Spleen (tissue), 11 donors: ENCODE results near the gene PPP2R5C. TPM values are rescaled to one million over a fixed set of nuclear protein-coding genes. Genes with fewer than 3 reads are reported as not detected.

ENCODE experiments used
- DNase-seq: peaks from one replicate; pipeline ENCODE4 v3.0.0-alpha.2; 2020
- H3K27ac ChIP-seq, 8 donors: fragments of 200-600 bp; sonication (generic) in 7 of 8; 1 replicate in 4 of 8; 2 replicates in 4 of 8; pipeline versions ENCODE4 v1.5.0 to v1.8.0; 2016 to 2021; ENCODE audit warnings: inconsistent platforms in 4 of 8, mild to moderate bottlenecking in 4 of 8, moderate library complexity in 1 of 8
- H3K27me3 ChIP-seq, 7 donors: fragments of 200-600 bp; sonication (generic) in 6 of 7; replicated peaks in 1 of 7; 1 replicate in 4 of 7; 2 replicates in 3 of 7; pipeline versions ENCODE4 v1.5.0 to v1.8.0; 2016 to 2021; ENCODE audit warnings: inconsistent platforms in 3 of 7, mild to moderate bottlenecking in 1 of 7
- H3K36me3 ChIP-seq, 6 donors: fragments of 200-600 bp; sonication (generic) in 5 of 6; 1 replicate in 4 of 6; 2 replicates in 2 of 6; pipeline versions ENCODE4 v1.5.0 to v1.8.0; 2016 to 2021; ENCODE audit warnings: inconsistent platforms in 2 of 6
- H3K4me1 ChIP-seq, 6 donors: fragments of 200-600 bp; sonication (generic) in 5 of 6; 1 replicate in 3 of 6; 2 replicates in 3 of 6; pipeline versions ENCODE4 v1.5.0 to v1.8.0; 2016 to 2021; ENCODE audit warnings: inconsistent platforms in 3 of 6
- H3K4me3 ChIP-seq, 8 donors: fragments of 200-600 bp; sonication (generic) in 7 of 8; 1 replicate in 4 of 8; 2 replicates in 4 of 8; pipeline versions ENCODE4 v1.5.0 to v1.8.0; 2016 to 2021; ENCODE audit warnings: inconsistent platforms in 4 of 8, mild to moderate bottlenecking in 4 of 8, moderate library complexity in 2 of 8
- H3K9me3 ChIP-seq, 8 donors: fragments of 200-600 bp; sonication (generic) in 7 of 8; 1 replicate in 4 of 8; 2 replicates in 4 of 8; pipeline versions ENCODE4 v1.5.0 to v1.8.0; 2016 to 2021; ENCODE audit warnings: inconsistent platforms in 4 of 8
- CTCF ChIP-seq, 11 experiments: fragments of 200-600 bp in 7 of 11; fragments of 450-650 bp in 4 of 11; sonication (generic) in 4 of 11; IDR thresholded peaks in 8 of 11; conservative IDR thresholded peaks in 3 of 11; 1 replicate in 7 of 11; 2 replicates in 4 of 11; pipeline versions ENCODE4 v1.4.0 to v1.8.0; 2016 to 2021; ENCODE audit warnings: antibody characterized with exemption in 11 of 11, inconsistent platforms in 4 of 11, mild to moderate bottlenecking in 1 of 11
- POLR2A ChIP-seq, 3 donors: fragments of 450-650 bp; IDR thresholded peaks; one replicate each; pipeline ENCODE4 v1.5.1; 2017; ENCODE audit warnings: antibody characterized with exemption in 3 of 3, mild to moderate bottlenecking in 1 of 3
- POLR2AphosphoS5 ChIP-seq, 3 donors: sonication (generic); formaldehyde crosslinking; IDR thresholded peaks; one replicate each; pipeline ENCODE4 v1.5.1; 2017; ENCODE audit warnings: antibody characterized with exemption in 3 of 3
- WGBS, 5 donors: extraction: QIAGEN DNeasy Blood & Tissue Kit in 3 of 5; methylation state at CpG; one replicate each; pipeline versions ENCODE4 v1.1.5 to v1.1.7; 2013 to 2018; 5-methylcytosine and 5-hydroxymethylcytosine counted together
- intact Hi-C: fragments of 100-400 bp; cut with DNase I; formaldehyde crosslinking; loops from one replicate; pipeline ENCODE4 v1.15.0; 2023; ENCODE audit warnings: low total_unique reads
- polyA plus RNA-seq, 3 donors: library from polyadenylated mRNA; stranded (reverse); fragments of 200-250 nt; gene quantifications; one replicate each; pipeline ENCODE4 v1.2.1, GENCODE V29; 2013
- total RNA-seq, 7 donors: library from RNA; depleted of rRNA in 3 of 7; stranded (reverse); fragments of >200 nt in 3 of 7; fragmentation: NEBNext Ultra II Directional in 4 of 7; extraction: Animal tissue kit (Norgen Biotek cat#: 25700) in 4 of 7; gene quantifications; one replicate each; pipeline versions ENCODE4 v1.1.0 to v1.2.1, GENCODE V29; 2016 to 2021
- donor health status: healthy with polysubstance abuse.
- donor health status: DM: no; HTN: no; CAD: no; lungs with moderate emphysema.
- donor health status: DM: no; HTN: no; CAD: no.
- donor health status: Bipolar disorder and iron deficiency.
- donor health status: healthy.
- donor health status: DM: no; HTN: no; CAD: no.
- donor health status: DM: yes; HTN: yes; CAD: no.

Gene PPP2R5C
- total and polyA plus RNA-seq, 10 donors = 80.8 to 322 (median 198) TPM

GRCh38 chr14:101826351-101826750, 64.8 kb downstream of the PPP2R5C start:
- DNase-seq = no peak
- H3K27ac ChIP-seq = peak overlapping the region; percentile 63 to 100 (median 94)
- H3K27me3 ChIP-seq = no peaks in the 10 kb centered on the region
- peaks cover 38 to 100% (median 96%) of the 10 kb centered on the region in 6 donors for H3K4me1 ChIP-seq
- no peaks in the 10 kb centered on the region for H3K9me3 ChIP-seq
- no peak for TF ChIP-seq POLR2A (IDR thresholded peaks at IDR 0.05)
- TF ChIP-seq CTCF (IDR thresholded peaks at IDR 0.05 in 8 of 11, conservative IDR thresholded peaks at IDR 0.05 in 3 of 11) = no peak
- TF ChIP-seq POLR2AphosphoS5 (IDR thresholded peaks at IDR 0.05) = no peak
- peaks cover 0 to 41% (median 13%) of the 10 kb centered on the region in 6 donors for H3K36me3 ChIP-seq
- intact Hi-C loops = no loop called here
- H3K4me3 ChIP-seq = peak overlapping the region in 1 of 8 donors; percentile 65

- Histone ChIP-seq H3K9me3 (no peaks in the 10 kb centered on the region), H3K36me3 (peaks cover 0 to 51% (median 13%) of the 10 kb centered on the region in 6 donors), H3K4me3 (peak overlapping the region in 1 of 8 donors; percentile 7), H3K27ac (peak overlapping the region; percentile 36 to 100 (median 94)), H3K27me3 (no peaks in the 10 kb centered on the region), H3K4me1 (peaks cover 38 to 100% (median 94%) of the 10 kb centered on the region in 6 donors)
- TF ChIP-seq CTCF (IDR thresholded peaks at IDR 0.05 in 8 of 11, conservative IDR thresholded peaks at IDR 0.05 in 3 of 11) (no peak), POLR2AphosphoS5 (IDR thresholded peaks at IDR 0.05) (peak in 1 of 3 donors; percentile 10), POLR2A (IDR thresholded peaks at IDR 0.05) (no peak)
- intact Hi-C loops = no loop called here
- WGBS, 5 donors = 65 to 86% (median 83%) methylated on average over 3 of the region's 3 CpGs
- DNase-seq = no peak
Measured at GRCh38 chr14:101827286-101827685, 65.8 kb downstream of the PPP2R5C start.

- no peak for DNase-seq
- WGBS, 5 donors = 56 to 72% (median 63%) methylated on average over 2 of the region's 2 CpGs
- Histone ChIP-seq H3K36me3 (peaks cover 0 to 58% (median 13%) of the 10 kb centered on the region in 6 donors), H3K9me3 (no peaks in the 10 kb centered on the region), H3K27me3 (no peaks in the 10 kb centered on the region), H3K4me3 (no peak overlapping the region), H3K4me1 (peaks cover 38 to 100% (median 94%) of the 10 kb centered on the region in 6 donors), H3K27ac (peak overlapping the region in 7 of 8 donors; percentile 38 to 100 (median 94))
- TF ChIP-seq CTCF (IDR thresholded peaks at IDR 0.05 in 8 of 11, conservative IDR thresholded peaks at IDR 0.05 in 3 of 11) (no peak), POLR2A (IDR thresholded peaks at IDR 0.05) (no peak), POLR2AphosphoS5 (IDR thresholded peaks at IDR 0.05) (no peak)
- intact Hi-C loops = no loop called here
Measured at GRCh38 chr14:101828046-101828445, 66.5 kb downstream of the PPP2R5C start.

- no peaks in the 10 kb centered on the region for H3K9me3 ChIP-seq
- DNase-seq = no peak
- WGBS, 5 donors = 87 to 92% (median 90%) methylated on average over 4 of the region's 4 CpGs
- intact Hi-C loops = loop anchor here (10.0 kb wide), 1 partner anchor 55 kb away; no protein-coding TSS in a partner anchor
- no peak overlapping the region for H3K4me3 ChIP-seq
- H3K27me3 ChIP-seq = no peaks in the 10 kb centered on the region
- H3K4me1 ChIP-seq = peaks cover 36 to 100% (median 94%) of the 10 kb centered on the region in 6 donors
- peaks cover 0 to 79% (median 13%) of the 10 kb centered on the region in 6 donors for H3K36me3 ChIP-seq
- peak overlapping the region in 3 of 8 donors; percentile 12 to 94 (median 56) for H3K27ac ChIP-seq
- no peak for TF ChIP-seq CTCF (IDR thresholded peaks at IDR 0.05 in 8 of 11, conservative IDR thresholded peaks at IDR 0.05 in 3 of 11)
- no peak for TF ChIP-seq POLR2AphosphoS5 (IDR thresholded peaks at IDR 0.05)
- TF ChIP-seq POLR2A (IDR thresholded peaks at IDR 0.05) = no peak
Measured at GRCh38 chr14:101830271-101830670, 68.8 kb downstream of the PPP2R5C start.
